GM21825 (cell line): Measurements from ENCODE around the gene NDUFB4.

ENCODE experiments used
- ATAC-seq: cut with Tn5 transposase; IDR thresholded peaks from one replicate; pipeline ENCODE4 v1.9.1; 2021; ENCODE audit warnings: mild to moderate bottlenecking, moderate library complexity; ENCODE audit not compliant: unreplicated experiment

Gene NDUFB4

DNA sequence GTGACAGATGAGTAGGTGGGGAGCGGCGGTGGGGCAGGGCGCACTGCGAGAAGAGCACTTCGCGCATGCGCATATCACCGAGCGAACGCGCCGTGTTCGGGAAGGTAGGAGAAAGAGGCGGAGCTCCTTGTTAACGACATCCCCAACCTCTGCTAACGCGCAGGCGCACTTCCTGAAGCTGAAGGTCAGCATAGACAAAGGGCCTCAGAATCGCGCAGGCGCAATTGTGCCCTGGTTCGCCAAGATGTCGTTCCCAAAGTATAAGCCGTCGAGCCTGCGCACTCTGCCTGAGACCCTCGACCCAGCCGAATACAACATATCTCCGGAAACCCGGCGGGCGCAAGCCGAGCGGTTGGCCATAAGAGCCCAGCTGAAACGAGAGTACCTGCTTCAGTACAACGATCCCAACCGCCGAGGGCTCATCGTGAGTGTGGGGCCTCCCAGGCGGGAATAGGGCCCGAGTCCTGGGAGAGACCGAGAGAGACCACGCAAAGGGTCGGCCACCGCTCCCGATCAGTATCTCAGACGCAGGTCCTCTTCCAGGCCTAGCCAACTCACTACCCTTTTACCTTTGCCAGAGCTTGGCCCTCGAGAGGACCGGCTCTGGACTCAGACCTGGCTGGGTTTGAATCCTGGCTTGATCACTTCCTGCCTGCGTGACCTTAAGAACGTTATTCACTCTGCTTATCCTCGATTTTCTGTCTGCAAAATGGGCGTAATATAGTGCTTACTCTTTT lies at the start of gene NDUFB4:
NDUFB4 (plus strand) TSS at position 221 of the 737 bp plus-strand sequence; CDS start at position 245, 24 bp downstream.
- peak; percentile 92 for ATAC-seq

DNA sequence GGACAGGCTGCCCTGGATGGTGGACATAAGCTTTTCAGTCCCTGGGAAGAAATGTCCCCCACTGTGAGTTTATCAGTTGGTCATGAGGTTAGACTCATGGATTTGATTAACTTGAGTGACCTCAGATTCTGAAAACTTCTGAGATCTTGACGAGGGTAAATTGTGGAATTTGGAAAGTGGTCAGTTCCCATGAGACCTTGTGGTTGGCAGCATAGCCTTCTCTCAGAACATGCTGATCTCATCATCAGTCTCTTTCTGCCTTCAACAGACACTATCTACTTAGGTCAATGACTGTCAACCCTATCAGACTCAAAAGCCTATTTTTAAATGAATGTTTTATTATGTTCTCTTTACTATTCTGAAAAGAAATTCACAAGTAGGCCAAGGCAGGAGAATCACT lies 45.6 kb upstream of the NDUFB4 start:
- no peak for ATAC-seq

GRCh38 chr3:120552184-120553172 lies 43.7 kb upstream of the NDUFB4 start:
- ATAC-seq: no peak

GRCh38 chr3:120554812-120555606 lies 41.1 kb upstream of the NDUFB4 start:
- no peak for ATAC-seq

DNA sequence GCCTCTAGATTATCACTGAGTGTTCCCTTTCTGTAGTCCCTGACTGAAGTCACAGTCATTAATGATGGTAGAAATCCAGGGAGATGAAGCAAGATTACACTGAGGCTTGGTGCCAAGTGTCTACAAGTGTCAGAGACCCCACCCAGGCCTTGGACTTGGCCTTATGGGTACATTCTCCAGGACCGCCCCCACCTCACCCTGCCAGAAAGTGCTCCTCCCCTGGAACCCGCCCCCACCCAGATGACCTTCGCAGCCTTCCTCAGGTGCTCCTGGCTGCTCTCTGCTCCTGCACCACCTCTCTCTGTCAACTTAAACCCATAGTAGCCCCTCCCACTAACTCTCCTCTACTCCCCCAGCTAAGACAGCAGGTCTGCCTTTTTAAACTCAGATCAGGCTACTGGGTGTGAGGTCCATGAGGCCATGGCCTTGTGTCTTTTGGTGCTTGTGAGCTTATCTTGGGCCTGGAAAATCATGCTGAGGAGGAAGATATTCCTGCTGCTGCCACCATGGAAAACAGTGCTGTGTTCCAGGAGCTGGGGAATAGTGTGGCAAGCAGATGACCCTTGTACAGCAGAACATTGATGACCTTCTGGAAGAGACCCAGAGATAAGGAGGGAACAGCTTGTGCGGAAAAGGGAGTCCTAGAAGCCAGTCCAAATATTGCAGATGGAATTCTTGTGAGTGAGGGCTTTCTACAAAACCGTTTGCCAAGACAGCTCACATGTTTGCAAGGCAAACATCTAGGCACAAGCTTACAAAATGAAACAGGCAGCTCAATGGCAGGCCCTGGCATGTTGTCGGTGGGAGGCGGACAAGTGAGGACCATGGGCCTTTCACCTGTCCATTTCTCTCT lies 40.3 kb upstream of the NDUFB4 start:
- no peak for ATAC-seq

DNA sequence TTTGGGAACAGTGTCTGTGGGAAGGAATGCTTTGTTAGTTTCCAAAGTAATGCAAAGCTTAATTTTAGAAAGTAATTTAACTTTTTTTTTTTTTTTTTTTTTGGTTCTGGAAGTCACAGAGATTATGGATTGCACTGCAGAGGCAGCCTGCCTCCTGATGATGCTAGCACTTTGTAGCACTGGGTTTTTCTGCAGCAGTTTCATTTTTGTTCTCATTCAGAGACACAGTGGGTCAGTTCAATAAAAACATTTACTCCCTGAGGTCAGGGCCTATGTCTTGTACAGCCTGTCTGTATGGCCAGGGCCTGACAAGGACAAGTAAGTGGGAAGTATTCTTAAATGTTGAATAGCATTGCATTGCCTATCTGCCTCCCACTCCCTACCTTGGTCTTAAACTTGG lies 39.0 kb upstream of the NDUFB4 start:
- no peak for ATAC-seq

DNA sequence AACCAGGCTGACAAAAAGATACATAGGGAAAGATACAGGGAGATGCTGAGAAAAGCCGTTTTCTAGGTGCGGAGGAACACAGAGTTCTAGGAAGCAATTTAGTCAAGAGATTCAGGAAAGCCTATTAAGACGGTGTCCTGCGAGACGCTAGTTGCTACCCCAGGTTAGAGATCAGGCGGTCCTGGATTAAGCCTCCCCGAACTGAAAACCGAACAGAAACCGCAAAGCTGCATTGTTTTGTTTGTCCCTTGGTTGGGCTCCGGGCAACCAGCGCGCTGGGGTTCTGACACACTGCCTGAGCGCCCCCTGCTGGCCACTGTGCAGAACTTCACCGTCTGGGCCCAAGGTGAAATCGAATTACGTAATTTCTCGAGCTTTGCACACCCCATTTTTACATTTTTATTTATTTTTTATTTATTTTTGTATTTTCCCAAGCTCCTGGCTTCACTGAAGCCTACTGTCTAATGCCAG lies 37.3 kb upstream of the NDUFB4 start:
- peak; percentile 87 for ATAC-seq

DNA sequence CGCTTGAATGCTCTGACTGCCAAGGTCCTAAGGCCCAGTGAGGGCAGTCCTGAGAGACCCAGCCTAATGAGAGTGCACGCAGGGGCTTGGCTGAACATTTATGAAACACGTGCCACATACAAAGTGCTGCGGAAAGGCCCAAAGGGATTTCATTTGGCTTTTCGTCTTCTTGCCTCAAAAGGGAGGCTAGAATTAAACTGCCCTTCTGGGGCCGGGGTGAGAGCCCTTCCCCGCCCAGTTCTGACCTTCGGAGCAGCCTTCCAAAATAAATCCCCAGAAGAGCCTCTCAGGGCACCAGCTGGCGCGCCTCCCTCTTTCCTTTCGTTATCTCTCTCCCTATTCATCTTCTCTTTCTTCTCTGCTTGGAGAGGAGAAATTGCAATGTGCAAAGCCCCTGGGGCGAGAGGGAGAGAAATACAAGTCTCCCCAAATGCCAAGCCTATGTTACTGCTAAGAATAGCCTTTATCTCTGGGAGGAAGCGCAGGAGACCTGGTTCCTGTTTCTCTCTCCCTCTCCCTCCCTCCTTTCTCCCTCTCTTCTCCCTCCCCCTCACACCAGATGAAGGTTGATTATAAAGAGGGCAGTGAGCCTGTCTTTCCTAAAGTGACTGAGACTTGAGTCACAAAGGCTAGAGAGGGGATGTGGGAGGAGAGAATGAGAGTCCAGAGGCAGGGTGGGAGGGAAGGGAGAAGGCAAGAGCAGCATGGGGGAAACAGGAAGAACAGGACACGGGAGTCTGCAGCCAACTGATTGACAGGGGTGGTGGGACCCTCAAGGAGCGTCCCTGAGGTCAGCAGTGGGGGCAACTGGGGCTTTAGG lies 36.7 kb upstream of the NDUFB4 start:
- ATAC-seq: peak; percentile 40

DNA sequence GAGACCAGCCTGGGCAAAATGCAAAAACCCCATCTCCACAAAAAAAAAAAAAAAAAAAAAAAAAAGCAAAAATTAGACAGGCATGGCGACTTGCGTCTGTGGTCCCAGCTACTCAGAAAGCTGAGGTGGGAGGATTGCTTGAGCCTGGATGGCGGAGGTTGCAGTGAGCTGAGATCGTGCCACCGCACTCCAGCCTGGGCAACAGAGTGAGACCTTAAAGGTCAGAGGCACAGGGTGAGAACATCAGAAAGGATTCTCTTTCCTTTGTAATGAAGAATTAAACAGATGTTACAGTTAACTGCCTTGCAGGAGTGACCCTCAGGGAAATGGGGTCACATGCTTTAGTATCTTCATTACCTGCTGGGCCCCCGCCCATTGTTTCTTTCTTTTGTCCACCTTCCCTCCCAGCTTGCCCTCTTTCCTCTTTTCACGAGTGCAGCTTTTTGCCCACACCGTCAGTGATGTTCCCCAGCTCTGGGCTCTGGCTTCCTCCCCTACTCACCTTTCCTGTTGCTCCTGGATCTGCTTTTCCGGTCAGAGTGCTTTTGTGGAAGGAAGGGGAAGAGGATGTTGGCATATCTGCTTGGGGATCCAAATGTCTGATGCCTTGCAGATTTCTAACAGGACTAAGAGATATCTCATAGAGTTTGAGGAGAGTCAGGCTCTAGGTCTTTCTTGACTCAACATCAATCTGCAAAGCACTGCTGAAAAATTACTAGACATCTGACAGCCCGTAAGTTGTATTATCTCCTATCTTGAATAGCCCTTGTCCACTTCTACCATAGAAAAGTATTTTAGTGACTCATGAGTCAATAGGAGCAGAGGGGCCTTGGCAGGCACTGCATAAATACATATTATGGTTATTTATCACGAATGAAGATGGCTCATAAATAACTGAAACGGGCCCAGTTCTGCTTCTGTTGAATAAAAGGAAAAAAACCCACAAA lies 35.6 kb upstream of the NDUFB4 start:
- ATAC-seq: no peak

DNA sequence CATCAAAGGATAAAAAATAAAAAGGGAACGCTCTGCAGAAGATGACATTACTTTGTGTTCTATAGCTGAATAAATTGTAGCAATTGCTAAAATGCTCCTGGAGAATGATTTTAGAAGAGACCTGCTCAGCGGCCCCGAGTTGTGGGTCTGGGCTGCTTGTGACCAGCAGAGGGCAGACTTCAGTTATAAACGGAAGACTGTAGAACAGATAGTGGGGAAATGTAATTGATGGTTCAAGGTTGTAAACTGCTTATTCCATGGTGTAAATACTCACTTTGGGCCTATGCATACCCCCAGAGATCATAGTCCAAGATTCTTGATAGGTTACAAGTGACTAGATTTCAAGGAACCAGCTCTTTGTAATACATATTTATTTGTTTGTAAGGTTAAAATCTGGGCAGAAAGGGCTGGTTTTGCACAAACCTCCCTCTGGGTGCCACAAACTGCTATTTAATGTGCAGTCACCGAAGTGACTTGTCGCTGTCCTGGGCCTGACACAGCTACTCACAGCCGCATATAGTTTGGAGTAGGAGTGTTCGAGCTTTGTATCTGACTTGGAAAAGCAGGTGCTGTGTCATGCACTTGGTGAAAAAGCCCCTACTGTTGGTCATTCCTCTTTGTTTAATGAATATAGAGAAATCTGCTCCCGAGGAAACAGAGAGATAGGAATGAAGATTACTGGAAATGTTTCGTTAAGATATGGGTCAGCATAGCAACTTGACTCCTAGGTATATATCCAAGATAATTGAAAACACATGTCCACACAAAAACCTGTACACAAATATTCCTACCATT lies 34.7 kb upstream of the NDUFB4 start:
- peak; percentile 59 for ATAC-seq

DNA sequence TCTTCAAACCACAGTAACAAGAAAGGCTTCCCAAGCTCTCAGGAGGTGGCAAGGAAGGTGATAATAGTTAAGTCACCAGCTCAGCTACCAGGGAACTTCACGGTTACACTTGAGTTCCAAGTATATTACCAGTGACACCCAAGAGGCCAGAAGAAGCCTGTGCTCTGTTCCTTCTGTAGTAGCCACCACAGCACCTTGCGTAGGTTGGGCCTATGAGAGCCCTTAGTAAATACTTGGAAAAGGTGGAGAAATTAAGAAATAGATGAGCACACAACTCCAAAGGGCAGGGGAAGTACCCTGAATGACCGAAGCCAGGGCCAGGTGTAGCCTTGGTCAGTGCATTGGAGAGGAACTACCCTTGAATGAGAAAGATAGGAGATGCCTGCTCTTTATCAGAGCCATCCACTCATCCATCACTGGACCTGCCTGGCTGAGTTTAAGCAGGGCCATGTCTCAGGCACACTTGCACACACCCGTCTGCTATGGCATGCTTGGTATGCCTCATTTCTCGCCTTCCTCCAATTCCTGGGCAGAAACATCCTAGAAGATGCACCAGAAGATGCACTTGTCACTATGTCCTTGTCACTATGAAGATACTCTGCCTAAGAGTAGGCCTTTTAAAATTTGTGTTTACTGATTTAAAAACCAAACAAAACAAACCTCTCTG lies 32.6 kb upstream of the NDUFB4 start:
- no peak for ATAC-seq

DNA sequence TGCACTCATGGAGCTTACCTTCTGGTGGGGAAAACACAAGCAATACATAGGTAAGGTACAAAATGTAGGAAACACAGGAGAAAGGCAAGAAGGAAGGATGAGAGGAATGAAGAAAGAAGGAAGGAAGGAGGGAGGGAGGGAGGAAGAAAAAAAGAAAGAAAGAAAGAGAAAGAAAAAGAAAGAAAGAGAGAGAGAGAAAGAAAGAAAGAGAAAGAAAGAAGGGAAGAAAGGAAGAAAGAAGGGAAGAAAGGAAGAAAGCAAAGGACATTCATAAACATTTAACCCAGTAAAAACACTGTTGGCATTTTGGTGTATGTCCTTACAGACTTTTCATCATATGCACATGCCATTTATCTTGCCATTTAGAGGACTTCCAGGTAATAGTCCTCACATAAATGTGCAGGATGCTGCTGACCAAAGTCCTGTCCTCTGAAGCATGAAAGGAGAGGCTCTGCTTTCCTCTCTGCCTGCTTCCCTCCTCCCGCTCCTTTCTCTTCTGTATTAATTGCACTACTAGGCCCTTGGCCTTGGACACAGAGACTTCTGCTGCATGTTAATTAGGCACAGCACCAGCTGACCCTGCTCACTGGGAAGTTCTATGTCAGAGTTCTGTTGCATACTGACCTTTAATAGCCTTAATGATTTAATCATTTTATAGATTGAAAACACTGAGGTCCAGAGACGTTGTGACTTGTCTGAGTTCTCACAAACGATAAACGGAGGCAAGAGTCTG lies 29.7 kb upstream of the NDUFB4 start:
- ATAC-seq: no peak

- ATAC-seq: no peak
Observed at GRCh38 chr3:120567370-120568201, 28.6 kb upstream of the NDUFB4 start.

- ATAC-seq: no peak
Observed at GRCh38 chr3:120568202-120568531, 28.0 kb upstream of the NDUFB4 start.

GRCh38 chr3:120568598-120568997 lies 27.5 kb upstream of the NDUFB4 start:
- no peak for ATAC-seq
